Measurements from ENCODE around the gene COL4A1. TPM values are rescaled to one million over a fixed set of nuclear protein-coding genes. Genes with fewer than 3 reads are reported as not detected.

COL4A1 gene
- total RNA-seq, 2 experiments from 2014 or later, result not detected

DNA sequence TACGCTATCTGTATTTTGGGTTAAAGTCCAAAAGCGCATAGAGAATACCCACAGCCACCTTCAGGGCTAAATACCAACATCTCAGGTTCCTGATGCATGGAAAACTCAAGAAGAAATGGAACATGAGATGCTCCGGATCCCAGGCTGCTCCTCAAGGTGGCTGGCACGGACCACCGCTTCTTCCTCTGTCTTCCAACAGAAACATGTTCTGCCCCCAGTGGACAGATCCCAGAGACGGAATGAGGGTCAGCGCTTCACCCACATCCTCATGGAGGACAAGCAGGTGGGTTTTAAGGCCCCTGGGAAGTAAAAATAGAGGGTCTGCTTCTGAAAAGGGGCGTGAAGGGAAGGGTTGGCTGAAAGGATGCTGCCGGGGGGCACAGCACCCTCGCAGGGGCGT is 17.3 kb downstream of the COL4A1 start:
- Mint-ChIP-seq H3K27ac (no peak overlapping the region), H3K27me3 (peaks cover 3% of the 10 kb centered on the region), H3K4me3 (no peak overlapping the region), H3K4me1 (ENCODE audit: low read depth) (no peaks in the 10 kb centered on the region), H3K36me3 (no peaks in the 10 kb centered on the region), H3K9me3 (no peaks in the 10 kb centered on the region)
- POLR2A ChIA-PET, result no interaction called here
- intact Hi-C loops (cut with micrococcal nuclease), result no loop called here
- CTCF ChIA-PET, result no interaction called here
- DNase-seq, result no peak

DNA sequence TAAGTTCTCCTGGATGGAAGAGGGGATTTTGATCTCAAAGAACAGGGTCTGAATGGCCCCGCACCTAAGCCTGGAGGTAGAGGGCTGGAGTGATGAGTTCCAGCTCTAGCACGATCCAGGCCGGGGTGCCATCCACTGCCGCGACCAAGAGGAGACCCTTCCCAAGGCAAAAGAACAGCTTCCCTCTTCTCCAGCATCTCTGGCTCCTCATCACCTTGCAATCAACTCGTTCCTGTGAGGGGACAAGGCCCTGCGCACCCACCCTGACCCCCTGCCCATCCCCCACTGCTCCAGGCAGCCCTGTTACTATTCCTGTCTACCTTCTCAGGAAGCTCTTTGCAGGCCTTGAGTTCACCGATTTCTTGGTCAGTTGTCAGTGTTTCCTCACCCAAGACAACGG is 17.8 kb downstream of the COL4A1 start:
- Mint-ChIP-seq H3K36me3 (no peaks in the 10 kb centered on the region), H3K27me3 (peaks cover 2% of the 10 kb centered on the region), H3K4me3 (no peak overlapping the region), H3K27ac (no peak overlapping the region), H3K9me3 (no peaks in the 10 kb centered on the region), H3K4me1 (ENCODE audit: low read depth) (no peaks in the 10 kb centered on the region)
- ChIA-PET CTCF (no interaction called here), POLR2A (no interaction called here)
- no peak for DNase-seq
- intact Hi-C loops (cut with micrococcal nuclease), result no loop called here

DNA sequence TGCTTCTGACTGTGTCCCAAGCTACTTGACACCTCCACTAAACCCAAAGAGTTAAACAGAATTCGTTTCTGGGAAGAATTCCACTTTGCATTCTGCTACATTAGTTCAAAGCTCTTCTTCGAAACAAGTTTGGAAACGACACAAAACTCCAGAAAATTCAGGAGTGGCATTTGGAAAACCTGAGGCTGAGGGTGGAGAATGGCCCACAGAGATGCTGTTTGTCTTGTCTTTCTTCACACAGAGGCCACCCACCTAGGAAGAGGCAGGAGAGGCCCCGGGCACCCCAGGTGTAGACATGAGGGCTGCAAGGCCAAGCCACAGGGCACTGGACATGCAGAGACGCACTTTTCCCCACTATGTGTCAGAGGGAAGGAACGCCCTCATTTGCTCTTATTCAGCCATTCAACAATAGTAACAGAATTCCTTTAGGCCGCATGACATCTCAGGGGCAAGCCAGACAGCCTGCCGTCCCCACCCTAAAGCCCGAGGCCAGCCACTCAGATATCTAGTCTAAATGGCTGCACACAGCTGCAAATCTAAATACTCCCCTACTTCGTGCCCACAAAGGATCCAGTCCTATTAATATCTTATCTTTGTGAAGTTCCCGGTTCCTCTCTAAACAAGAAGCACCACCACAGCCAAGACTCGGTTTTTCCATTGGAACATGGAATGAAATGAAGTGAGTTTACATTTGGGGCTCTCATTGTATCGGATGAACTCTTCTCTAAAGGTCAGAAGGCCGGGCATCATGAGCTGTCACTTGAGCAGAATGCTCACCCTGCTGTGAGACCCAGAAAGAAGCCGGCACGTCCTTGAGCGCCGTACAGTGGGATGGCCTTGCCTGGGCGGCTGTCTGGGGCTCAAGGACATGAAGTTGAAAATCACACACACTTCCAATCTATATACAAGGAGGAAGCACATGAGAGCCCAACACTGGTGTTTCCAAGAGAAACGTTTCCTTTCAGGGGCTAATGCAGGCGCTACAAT is 19.8 kb downstream of the COL4A1 start:
- POLR2A ChIA-PET, result no interaction called here
- intact Hi-C loops (cut with micrococcal nuclease), result no loop called here
- H3K27ac Mint-ChIP-seq, result no peak overlapping the region
- H3K4me1 Mint-ChIP-seq (ENCODE audit: low read depth), result no peaks in the 10 kb centered on the region
- DNase-seq, result no peak
- H3K36me3 Mint-ChIP-seq, result no peaks in the 10 kb centered on the region
- CTCF ChIA-PET, result no interaction called here
- peaks cover 7% of the 10 kb centered on the region for H3K27me3 Mint-ChIP-seq
- no peaks in the 10 kb centered on the region for H3K9me3 Mint-ChIP-seq
- H3K4me3 Mint-ChIP-seq, result no peak overlapping the region

DNA sequence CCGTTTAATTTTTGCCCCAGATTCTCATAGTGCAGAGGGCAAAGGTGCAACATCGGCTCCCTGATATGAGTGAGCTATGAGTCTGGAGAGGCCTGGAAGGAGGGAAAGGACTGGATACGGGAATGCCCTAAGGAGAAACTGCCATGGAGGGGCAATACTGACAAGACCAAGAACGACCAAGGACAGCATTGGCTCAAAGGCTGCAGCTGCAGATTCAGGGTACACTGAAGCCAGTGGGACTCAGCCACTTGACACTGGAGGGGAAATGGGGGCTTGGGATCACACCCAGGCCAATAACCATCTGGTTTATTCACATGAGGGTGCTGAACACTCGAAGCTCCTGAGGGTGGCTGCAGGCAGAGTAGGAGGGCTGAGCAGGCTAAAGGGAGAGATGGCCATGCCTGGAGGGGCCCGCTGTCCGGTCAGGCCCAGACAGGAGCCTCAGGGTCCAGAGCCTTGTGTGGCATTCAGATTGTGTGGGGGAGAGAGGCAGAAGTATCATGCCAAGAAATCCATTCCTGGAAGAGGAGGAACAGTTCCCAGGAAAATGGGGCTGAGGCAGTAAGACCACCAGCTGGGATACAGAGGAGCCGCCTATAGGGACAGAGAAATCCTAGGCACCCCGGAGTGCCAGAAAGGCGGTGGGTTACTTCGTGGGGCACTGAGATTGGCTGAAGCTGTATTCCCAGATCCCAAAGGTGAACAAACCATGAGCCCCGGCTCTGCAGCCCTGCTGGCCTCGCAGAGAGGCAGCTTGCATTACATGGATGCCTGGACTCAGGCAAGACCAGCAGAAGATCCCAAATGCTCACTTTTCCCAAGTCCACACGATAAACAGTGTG is 20.7 kb downstream of the COL4A1 start:
- ChIA-PET CTCF (no interaction called here), POLR2A (no interaction called here)
- H3K4me1 Mint-ChIP-seq (ENCODE audit: low read depth), result no peaks in the 10 kb centered on the region
- no peak overlapping the region for H3K27ac Mint-ChIP-seq
- no peak overlapping the region for H3K4me3 Mint-ChIP-seq
- intact Hi-C loops (cut with micrococcal nuclease), result no loop called here
- peaks cover 11% of the 10 kb centered on the region for H3K27me3 Mint-ChIP-seq
- no peaks in the 10 kb centered on the region for H3K9me3 Mint-ChIP-seq
- H3K36me3 Mint-ChIP-seq, result no peaks in the 10 kb centered on the region
- no peak for DNase-seq

DNA sequence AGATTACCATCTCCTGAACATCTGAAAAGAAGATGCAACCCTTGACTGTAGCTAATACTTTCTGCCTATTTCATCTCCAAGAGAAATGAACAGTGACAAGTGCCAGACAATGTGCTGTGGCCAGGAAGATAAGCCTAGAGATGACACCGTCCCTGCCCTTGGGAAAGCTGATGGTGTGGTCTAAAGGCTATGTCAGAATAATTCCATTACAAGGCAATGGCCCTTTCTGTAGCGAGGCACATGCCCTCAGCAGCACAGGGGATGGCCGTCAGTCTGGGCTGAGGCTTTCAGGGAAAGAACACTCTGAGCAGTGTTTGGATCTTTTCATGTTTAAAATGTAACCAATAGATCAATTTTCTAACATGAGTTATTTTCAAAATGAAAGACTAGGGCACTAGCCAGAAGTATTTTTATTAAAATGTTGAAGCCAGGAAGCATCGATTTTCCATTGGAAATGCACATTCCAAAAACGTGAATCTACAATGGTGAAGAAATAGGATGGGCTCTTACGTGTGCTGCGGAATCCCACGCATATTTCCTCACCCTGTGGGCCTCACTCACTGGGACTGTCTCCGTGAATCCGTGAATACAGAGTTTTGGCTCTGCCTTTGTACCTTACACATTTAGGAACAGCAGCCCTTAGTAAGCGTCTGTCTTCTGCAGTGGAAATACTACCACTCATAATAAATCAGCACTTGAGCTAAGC is 22.0 kb downstream of the COL4A1 start:
- H3K4me1 Mint-ChIP-seq (ENCODE audit: low read depth), result no peaks in the 10 kb centered on the region
- ChIA-PET POLR2A (no interaction called here), CTCF (no interaction called here)
- intact Hi-C loops (cut with micrococcal nuclease), result no loop called here
- peaks cover 17% of the 10 kb centered on the region for H3K27me3 Mint-ChIP-seq
- H3K27ac Mint-ChIP-seq, result no peak overlapping the region
- no peaks in the 10 kb centered on the region for H3K9me3 Mint-ChIP-seq
- H3K4me3 Mint-ChIP-seq, result no peak overlapping the region
- no peaks in the 10 kb centered on the region for H3K36me3 Mint-ChIP-seq
- no peak for DNase-seq

DNA sequence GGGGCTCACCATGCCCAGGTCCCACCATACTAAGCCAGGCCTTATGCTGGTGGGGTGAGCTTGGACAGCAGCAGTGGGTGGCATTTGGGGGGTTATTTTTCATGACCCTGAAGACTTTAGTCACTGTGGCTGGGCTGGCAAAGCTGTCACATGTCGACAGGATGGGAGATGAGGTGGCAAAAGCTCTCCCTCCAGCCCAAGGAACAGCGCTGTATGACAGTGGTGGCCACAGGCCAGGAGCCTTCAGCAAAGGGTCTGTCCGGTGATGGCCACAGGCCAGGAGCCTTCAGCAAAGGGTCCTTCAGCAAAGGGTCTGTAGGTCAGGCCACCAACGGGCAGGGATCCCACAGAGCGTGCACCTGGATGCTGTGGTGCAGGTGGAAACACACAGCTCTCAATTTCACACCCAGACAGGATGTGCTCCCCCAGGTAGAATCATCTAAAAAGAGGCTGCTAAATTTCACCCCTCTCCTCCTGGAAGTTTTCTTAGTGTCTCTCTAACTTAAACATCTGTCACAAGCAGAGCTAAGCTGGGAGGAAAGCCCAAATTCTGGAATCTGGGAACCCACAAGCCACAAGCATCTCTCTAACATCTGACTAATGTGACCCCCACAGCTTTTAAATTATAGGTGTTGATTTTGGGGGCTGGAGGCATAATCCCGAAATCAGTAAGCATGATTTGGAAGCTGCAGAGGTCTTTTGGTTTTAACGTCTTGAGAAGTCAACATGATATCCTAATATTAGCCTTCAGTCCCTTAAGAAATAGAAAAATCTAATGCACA is 23.0 kb downstream of the COL4A1 start:
- peaks cover 17% of the 10 kb centered on the region for H3K27me3 Mint-ChIP-seq
- H3K4me1 Mint-ChIP-seq (ENCODE audit: low read depth), result no peaks in the 10 kb centered on the region
- ChIA-PET POLR2A (no interaction called here), CTCF (no interaction called here)
- intact Hi-C loops (cut with micrococcal nuclease), result no loop called here
- H3K4me3 Mint-ChIP-seq, result no peak overlapping the region
- H3K27ac Mint-ChIP-seq, result no peak overlapping the region
- no peak for DNase-seq
- no peaks in the 10 kb centered on the region for H3K36me3 Mint-ChIP-seq
- H3K9me3 Mint-ChIP-seq, result no peaks in the 10 kb centered on the region

DNA sequence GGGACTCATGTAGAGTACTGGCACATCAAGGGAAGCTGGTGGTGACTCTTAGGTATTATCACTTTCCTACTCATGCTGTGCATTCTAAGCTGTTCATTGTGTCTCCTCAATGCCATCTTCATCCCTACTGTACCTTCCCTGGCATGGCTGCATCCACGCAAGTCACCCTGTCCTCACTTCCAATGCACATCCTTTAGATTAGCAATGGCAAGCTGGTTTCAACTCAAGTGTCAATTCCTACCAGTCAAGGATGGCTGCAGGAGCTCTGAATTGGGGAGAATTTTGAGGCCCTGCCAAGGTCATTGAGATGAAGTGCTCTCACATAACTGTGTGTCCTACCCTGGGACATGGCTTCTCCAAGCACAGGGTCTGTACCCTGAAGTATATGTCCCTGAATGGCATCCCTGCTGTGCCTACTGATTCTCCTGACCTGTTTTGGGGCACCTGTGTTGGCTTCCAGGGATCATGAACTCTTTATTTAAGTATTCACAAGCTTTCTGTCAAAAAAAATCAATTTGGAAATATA is 24.6 kb downstream of the COL4A1 start:
- CTCF ChIA-PET, result no interaction called here
- POLR2A ChIA-PET, result no interaction called here
- Mint-ChIP-seq H3K36me3 (no peaks in the 10 kb centered on the region), H3K27ac (no peak overlapping the region), H3K27me3 (peaks cover 17% of the 10 kb centered on the region), H3K4me3 (no peak overlapping the region), H3K4me1 (ENCODE audit: low read depth) (no peaks in the 10 kb centered on the region), H3K9me3 (no peaks in the 10 kb centered on the region)
- intact Hi-C loops (cut with micrococcal nuclease), result no loop called here
- no peak for DNase-seq

DNA sequence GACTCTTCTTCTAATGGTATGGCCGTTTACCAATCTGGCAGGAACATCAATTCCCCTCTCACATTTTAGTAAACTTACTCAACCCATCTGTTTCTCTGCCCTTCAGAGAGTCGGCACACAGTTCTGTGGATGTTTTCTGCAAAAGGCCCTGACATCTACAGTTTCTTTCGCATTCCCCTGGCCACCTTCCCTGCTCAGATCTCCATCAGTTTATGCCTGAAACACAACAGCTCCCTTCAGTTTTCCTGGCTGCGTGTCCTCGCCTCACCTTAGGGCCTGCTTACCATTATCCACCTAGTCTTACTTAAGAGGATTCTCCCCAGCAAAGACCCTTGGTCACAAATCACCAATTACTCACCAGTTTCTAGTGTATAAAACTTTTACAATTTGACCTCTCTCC is 25.2 kb downstream of the COL4A1 start:
- intact Hi-C loops (cut with micrococcal nuclease), result no loop called here
- no peak overlapping the region for H3K4me3 Mint-ChIP-seq
- H3K4me1 Mint-ChIP-seq (ENCODE audit: low read depth), result no peaks in the 10 kb centered on the region
- H3K27me3 Mint-ChIP-seq, result peaks cover 17% of the 10 kb centered on the region
- H3K9me3 Mint-ChIP-seq, result no peaks in the 10 kb centered on the region
- no peaks in the 10 kb centered on the region for H3K36me3 Mint-ChIP-seq
- ChIA-PET CTCF (no interaction called here), POLR2A (no interaction called here)
- no peak for DNase-seq
- no peak overlapping the region for H3K27ac Mint-ChIP-seq

DNA sequence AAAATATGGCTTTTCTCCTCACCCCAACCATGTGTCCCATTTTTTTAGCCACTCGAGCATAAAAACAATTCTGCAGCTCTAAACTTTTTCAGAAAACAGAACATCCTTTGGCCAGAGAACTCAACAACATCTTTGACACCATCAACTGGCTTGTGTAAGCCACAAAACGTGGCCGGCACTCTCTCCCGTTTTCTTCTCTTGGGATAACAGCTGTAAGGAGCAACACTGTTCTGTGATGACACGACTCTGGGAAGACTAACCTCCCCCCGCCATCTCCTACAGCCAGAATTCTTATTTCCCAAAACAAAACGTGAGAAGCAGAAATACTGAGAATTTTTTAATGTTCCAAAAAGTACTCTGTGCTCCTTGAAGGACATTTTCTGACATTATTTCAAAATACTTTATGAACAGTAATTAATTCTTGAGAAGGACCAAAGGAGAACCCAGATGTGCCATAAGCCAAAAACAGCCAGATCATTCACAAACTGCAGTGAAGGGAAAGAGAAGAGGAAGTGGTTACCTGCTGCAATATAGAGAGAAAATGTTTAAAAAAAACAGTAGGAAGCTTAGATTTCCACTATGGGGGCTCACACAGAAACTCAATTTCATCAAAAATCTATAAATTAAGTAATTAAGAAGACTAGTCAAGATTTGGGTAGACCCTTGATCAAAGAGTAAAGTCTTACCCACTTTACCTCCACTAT is 25.8 kb downstream of the COL4A1 start:
- CTCF ChIA-PET, result no interaction called here
- Mint-ChIP-seq H3K9me3 (no peaks in the 10 kb centered on the region), H3K27me3 (peaks cover 17% of the 10 kb centered on the region), H3K4me3 (no peak overlapping the region), H3K27ac (no peak overlapping the region), H3K36me3 (no peaks in the 10 kb centered on the region), H3K4me1 (ENCODE audit: low read depth) (no peaks in the 10 kb centered on the region)
- intact Hi-C loops (cut with micrococcal nuclease), result no loop called here
- POLR2A ChIA-PET, result no interaction called here
- no peak for DNase-seq

DNA sequence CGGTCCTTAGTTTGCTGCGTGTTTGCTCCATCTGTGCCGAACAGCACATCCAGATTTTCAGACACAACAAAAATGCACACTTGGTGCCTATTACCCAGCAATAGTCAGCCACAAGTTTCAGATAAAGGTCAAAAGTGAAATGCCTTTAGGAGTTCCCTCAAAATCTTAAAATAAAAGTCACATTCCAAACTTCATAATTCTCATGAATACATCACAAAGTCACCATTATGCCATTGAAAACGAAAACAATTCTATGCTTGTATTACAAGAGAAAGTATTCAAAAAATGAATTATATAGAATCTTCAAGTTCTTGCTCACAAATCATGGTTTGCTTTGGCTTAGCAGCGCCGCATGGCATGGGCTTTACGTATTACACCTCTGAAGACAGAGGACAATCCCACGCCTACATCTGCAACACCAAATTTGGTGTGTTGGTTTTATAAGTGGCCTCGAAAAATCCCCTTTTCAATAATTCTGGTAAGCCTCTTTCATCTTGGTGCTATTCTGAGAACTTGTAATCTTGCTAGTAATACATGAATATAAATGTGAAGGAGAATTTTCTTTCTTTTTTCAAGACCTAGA is 26.6 kb downstream of the COL4A1 start:
- H3K4me1 Mint-ChIP-seq (ENCODE audit: low read depth), result no peaks in the 10 kb centered on the region
- DNase-seq, result peak; percentile 38
- H3K27me3 Mint-ChIP-seq, result peaks cover 15% of the 10 kb centered on the region
- H3K36me3 Mint-ChIP-seq, result no peaks in the 10 kb centered on the region
- intact Hi-C loops (cut with micrococcal nuclease), result no loop called here
- ChIA-PET POLR2A (no interaction called here), CTCF (no interaction called here)
- H3K27ac Mint-ChIP-seq, result no peak overlapping the region
- no peak overlapping the region for H3K4me3 Mint-ChIP-seq
- H3K9me3 Mint-ChIP-seq, result no peaks in the 10 kb centered on the region

DNA sequence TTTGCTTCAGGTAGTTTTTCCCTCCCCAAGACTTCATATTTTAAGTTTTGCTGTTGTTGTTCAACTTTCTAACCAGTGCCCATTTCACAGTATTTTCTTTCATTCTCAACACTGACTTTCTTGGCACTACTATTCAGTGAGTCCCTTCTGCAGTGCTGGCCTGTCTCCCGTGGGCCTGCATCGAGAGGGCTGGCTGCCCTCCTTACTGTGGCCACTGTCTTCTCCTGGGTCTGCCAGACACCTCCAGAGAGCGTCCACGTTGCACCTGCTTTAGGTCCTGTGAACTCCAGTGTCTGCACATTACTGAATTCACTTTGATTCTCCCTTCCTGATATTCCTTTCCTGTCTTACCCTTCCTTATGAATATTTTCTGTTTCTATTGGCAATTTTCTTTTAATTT is 27.3 kb downstream of the COL4A1 start:
- H3K36me3 Mint-ChIP-seq, result no peaks in the 10 kb centered on the region
- ChIA-PET POLR2A (no interaction called here), CTCF (no interaction called here)
- H3K4me1 Mint-ChIP-seq (ENCODE audit: low read depth), result no peaks in the 10 kb centered on the region
- intact Hi-C loops (cut with micrococcal nuclease), result no loop called here
- H3K4me3 Mint-ChIP-seq, result no peak overlapping the region
- DNase-seq, result no peak
- peaks cover 16% of the 10 kb centered on the region for H3K27me3 Mint-ChIP-seq
- H3K9me3 Mint-ChIP-seq, result no peaks in the 10 kb centered on the region
- H3K27ac Mint-ChIP-seq, result no peak overlapping the region
